ENCODE measurements around the gene SKAP1. TPM values are rescaled to one million over a fixed set of nuclear protein-coding genes. Genes with fewer than 3 reads are reported as not detected.

Gene SKAP1
- total RNA-seq, 4 donors from 2014 or later = 0.33 to 2.1 (median 1.0) TPM

DNA sequence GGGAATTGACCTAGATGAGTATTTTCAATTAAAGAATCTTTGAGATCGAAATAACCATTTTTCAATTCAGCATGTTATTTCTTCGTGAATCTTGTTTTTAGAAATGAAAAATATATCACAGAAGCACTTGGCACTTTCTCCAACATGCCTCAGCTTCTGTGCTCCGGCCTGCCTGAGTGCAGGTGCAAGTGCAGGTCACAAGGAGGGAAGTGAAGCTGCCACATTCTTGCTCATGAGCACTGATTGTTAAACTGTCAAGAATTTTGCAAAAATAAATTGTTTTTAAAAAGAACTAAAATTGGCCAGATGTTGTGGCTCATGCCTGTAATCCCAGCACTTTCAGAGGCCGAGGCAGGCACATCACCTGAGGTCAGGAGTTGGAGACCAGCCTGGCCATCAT is 38.3 kb upstream of the SKAP1 start:
- Histone ChIP-seq H3K27ac (no peak overlapping the region), H3K9me3 (no peaks in the 10 kb centered on the region), H3K4me3 (replicated peaks in 1 of 3) (no peak overlapping the region), H3K4me1 (peaks cover 0 to 8% of the 10 kb centered on the region in 2 donors), H3K36me3 (no peaks in the 10 kb centered on the region), H3K27me3 (no peaks in the 10 kb centered on the region)
- TF ChIP-seq, protein P1, sequence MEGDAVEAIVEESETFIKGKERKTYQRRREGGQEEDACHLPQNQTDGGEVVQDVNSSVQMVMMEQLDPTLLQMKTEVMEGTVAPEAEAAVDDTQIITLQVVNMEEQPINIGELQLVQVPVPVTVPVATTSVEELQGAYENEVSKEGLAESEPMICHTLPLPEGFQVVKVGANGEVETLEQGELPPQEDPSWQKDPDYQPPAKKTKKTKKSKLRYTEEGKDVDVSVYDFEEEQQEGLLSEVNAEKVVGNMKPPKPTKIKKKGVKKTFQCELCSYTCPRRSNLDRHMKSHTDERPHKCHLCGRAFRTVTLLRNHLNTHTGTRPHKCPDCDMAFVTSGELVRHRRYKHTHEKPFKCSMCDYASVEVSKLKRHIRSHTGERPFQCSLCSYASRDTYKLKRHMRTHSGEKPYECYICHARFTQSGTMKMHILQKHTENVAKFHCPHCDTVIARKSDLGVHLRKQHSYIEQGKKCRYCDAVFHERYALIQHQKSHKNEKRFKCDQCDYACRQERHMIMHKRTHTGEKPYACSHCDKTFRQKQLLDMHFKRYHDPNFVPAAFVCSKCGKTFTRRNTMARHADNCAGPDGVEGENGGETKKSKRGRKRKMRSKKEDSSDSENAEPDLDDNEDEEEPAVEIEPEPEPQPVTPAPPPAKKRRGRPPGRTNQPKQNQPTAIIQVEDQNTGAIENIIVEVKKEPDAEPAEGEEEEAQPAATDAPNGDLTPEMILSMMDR (IDR thresholded peaks at IDR 0.05) = no peak
- TF ChIP-seq POLR2A (IDR thresholded peaks at IDR 0.05) = no peak
- no peak for DNase-seq
- intact Hi-C loops (cut with DNase I) = no loop called here
- WGBS, 2 donors = 73 to 83% methylated on average over 4 of the region's 4 CpGs

DNA sequence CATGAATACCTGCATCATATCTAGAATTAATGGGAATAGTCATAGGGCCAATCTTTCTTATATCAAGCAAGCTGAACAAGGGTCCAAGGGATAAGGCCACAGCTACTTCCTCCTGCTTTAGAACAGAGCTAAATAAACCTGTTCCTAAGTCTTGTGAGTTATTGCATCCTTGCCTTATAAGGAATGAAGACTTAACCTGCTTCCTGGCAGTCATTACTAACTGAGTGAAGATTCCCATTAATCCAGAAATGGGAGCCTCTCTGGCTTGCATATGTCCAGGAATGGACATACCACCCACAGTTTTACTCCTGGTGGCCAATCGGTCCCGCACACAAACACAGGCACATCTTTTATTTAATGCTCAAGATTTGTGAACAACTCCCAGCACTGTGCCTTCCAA is 35.9 kb upstream of the SKAP1 start:
- TF ChIP-seq POLR2A (IDR thresholded peaks at IDR 0.05) = no peak
- TF ChIP-seq, protein P1 (IDR thresholded peaks at IDR 0.05) = no peak
- Histone ChIP-seq H3K27me3 (no peaks in the 10 kb centered on the region), H3K9me3 (no peaks in the 10 kb centered on the region), H3K4me3 (replicated peaks in 1 of 3) (no peak overlapping the region), H3K4me1 (no peaks in the 10 kb centered on the region), H3K27ac (no peak overlapping the region), H3K36me3 (no peaks in the 10 kb centered on the region)
- DNase-seq = no peak
- 83 to 97% methylated on average over 2 of the region's 2 CpGs for WGBS, 2 donors
- intact Hi-C loops (cut with DNase I) = no loop called here

DNA sequence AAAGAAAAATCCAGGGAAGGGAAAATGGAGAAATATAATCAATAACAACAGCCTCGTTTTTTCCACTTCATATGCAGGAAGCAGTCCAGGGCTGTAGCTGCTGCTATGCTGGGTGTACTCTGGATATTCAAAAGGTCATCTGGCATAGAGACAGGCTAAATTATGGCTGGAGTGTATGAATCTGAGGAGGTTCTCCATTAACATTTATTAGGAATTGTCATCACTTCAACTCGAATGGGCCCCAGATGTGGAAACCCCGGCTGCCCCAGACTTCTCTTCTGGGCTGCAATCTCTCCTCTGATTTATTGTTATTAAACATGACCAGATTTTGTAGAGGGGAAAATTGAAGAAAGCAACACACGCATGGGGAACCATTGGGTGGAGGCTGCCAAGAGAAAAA is 33.5 kb upstream of the SKAP1 start:
- Histone ChIP-seq H3K27ac (no peak overlapping the region), H3K36me3 (no peaks in the 10 kb centered on the region), H3K27me3 (no peaks in the 10 kb centered on the region), H3K4me1 (no peaks in the 10 kb centered on the region), H3K9me3 (no peaks in the 10 kb centered on the region), H3K4me3 (replicated peaks in 1 of 3) (no peak overlapping the region)
- DNase-seq = no peak
- intact Hi-C loops (cut with DNase I) = no loop called here
- WGBS, 2 donors = 66 to 68% methylated on average over 4 of the region's 4 CpGs
- TF ChIP-seq, protein P1 (IDR thresholded peaks at IDR 0.05) = no peak
- TF ChIP-seq POLR2A (IDR thresholded peaks at IDR 0.05) = no peak

DNA sequence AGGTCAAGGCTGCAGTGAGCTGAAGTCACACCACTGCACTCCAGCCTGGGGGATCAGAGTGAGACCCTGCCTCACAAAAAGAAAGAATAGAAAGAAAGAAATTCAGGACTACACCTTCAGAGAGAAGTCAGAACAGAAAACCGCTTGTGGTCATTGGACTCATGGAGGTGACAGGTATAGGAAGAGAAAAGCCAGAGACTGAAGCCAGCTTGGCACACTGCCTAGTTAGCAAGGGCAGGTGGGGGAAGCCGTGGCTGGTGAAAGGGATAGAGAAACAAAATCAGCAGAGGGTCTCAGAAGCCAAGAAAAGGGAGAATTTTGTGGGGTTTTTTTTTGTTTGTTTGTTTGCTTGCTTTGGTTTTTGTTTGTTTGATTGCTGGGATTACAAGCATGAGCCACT is 32.9 kb upstream of the SKAP1 start:
- WGBS, 2 donors = 46 to 50% methylated on average over 2 of the region's 2 CpGs
- Histone ChIP-seq H3K4me1 (no peaks in the 10 kb centered on the region), H3K9me3 (no peaks in the 10 kb centered on the region), H3K4me3 (replicated peaks in 1 of 3) (no peak overlapping the region), H3K27ac (no peak overlapping the region), H3K27me3 (no peaks in the 10 kb centered on the region), H3K36me3 (no peaks in the 10 kb centered on the region)
- DNase-seq = no peak
- TF ChIP-seq POLR2A (IDR thresholded peaks at IDR 0.05) = no peak
- TF ChIP-seq, protein P1 (IDR thresholded peaks at IDR 0.05) = no peak
- intact Hi-C loops (cut with DNase I) = no loop called here

DNA sequence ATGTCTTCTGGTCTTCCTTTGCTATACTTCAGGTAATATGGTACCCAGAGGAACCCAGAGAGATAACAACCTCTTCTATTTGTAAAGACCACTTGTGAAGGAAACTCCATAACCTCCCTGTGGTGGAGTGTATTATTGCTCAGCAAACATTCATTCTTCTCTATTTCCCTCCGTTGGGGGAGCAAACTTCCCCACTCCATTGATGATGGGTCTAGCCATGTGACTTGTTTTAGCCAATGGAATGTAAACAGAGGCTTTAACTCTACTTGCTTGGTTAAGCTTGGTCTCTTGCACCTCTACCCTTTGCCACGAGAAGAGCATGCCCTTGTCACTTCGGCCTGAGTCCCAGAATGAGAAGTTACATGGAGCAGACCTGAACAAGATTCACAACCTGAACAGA is 30.0 kb upstream of the SKAP1 start:
- Histone ChIP-seq H3K36me3 (no peaks in the 10 kb centered on the region), H3K4me1 (peaks cover 0 to 4% of the 10 kb centered on the region in 2 donors), H3K4me3 (replicated peaks in 1 of 3) (no peak overlapping the region), H3K27me3 (no peaks in the 10 kb centered on the region), H3K27ac (no peak overlapping the region), H3K9me3 (no peaks in the 10 kb centered on the region)
- intact Hi-C loops (cut with DNase I) = no loop called here
- WGBS, 2 donors = 62 to 75% methylated on average over 3 of the region's 3 CpGs
- TF ChIP-seq POLR2A (IDR thresholded peaks at IDR 0.05) = no peak
- TF ChIP-seq, protein P1 (IDR thresholded peaks at IDR 0.05) = no peak
- no peak for DNase-seq

Data from thyroid gland (tissue), 4 donors.